Keratinocyte (primary cell): ENCODE results near the gene OR10A7. TPM values are rescaled to one million over a fixed set of nuclear protein-coding genes. Genes with fewer than 3 reads are reported as not detected.

ENCODE experiments used
- DNase-seq: peaks from one replicate; pipeline ENCODE4 v3.0.0-alpha.2; 2011; ENCODE audit warnings: low read depth, missing footprints, low spot score
- FAIRE-seq: peaks from 2 replicates; lab custom pipeline; 2011; peaks lifted over from hg19 to GRCh38; lab: Jason Lieb, UNC
- H2AFZ ChIP-seq: 2 replicates; pipeline ENCODE4 v1.6.0; 2012; ENCODE audit warnings: low read length, control low read depth, inconsistent platforms; ENCODE audit not compliant: control insufficient read depth
- H3K27ac ChIP-seq: 2 replicates; pipeline ENCODE4 v1.5.1; 2011; ENCODE audit warnings: low read length; ENCODE audit not compliant: control insufficient read depth, insufficient read depth
- H3K27me3 ChIP-seq: 3 replicates; pipeline ENCODE4 v1.6.0; 2011; ENCODE audit warnings: low read length; ENCODE audit not compliant: control insufficient read depth, insufficient read depth; ENCODE audit errors: extremely low read depth
- H3K36me3 ChIP-seq, 2 experiments: 2 replicates in 1 of 2; 3 replicates in 1 of 2; pipeline ENCODE4 v1.5.1; 2011; ENCODE audit warnings: low read length in 2 of 2, mild to moderate bottlenecking in 1 of 2; ENCODE audit not compliant: control insufficient read depth in 2 of 2, insufficient read depth in 2 of 2; ENCODE audit errors: extremely low read depth in 1 of 2
- H3K4me1 ChIP-seq: 3 replicates; pipeline ENCODE4 v1.5.1; 2011; ENCODE audit warnings: low read length; ENCODE audit not compliant: control insufficient read depth, insufficient read depth; ENCODE audit errors: extremely low read depth
- H3K4me2 ChIP-seq: 3 replicates; pipeline ENCODE4 v1.6.0; 2011; ENCODE audit warnings: low read depth, low read length; ENCODE audit not compliant: control insufficient read depth, insufficient read depth; ENCODE audit errors: extremely low read depth
- H3K4me3 ChIP-seq, 3 experiments: fragments of 200-600 bp in 1 of 3; sonication (generic) in 1 of 3; 2 replicates in 2 of 3; 3 replicates in 1 of 3; pipeline ENCODE4 v1.5.1; 2011 to 2016; ENCODE audit warnings: low read length in 3 of 3, mild to moderate bottlenecking in 3 of 3, control low read depth in 2 of 3, inconsistent platforms in 1 of 3, low read depth in 1 of 3, mixed read lengths in 1 of 3, mixed run types in 1 of 3, moderate library complexity in 1 of 3; ENCODE audit not compliant: control insufficient read depth in 2 of 3, insufficient read depth in 2 of 3; ENCODE audit errors: extremely low read depth in 1 of 3
- H3K79me2 ChIP-seq: 2 replicates; pipeline ENCODE4 v1.6.0; 2012; ENCODE audit warnings: low read length; ENCODE audit not compliant: control insufficient read depth, insufficient read depth
- H3K9ac ChIP-seq: 3 replicates; pipeline ENCODE4 v1.6.0; 2011; ENCODE audit warnings: low read length; ENCODE audit not compliant: control insufficient read depth, insufficient read depth; ENCODE audit errors: extremely low read depth
- H3K9me1 ChIP-seq: 3 replicates; pipeline ENCODE4 v1.6.0; 2011; ENCODE audit warnings: low read length; ENCODE audit not compliant: control insufficient read depth, insufficient read depth; ENCODE audit errors: extremely low read depth
- H3K9me3 ChIP-seq: 2 replicates; pipeline ENCODE4 v1.5.1; 2012; ENCODE audit warnings: low read depth, low read length; ENCODE audit not compliant: control insufficient read depth
- H4K20me1 ChIP-seq: 3 replicates; pipeline ENCODE4 v1.6.0; 2011; ENCODE audit warnings: low read length; ENCODE audit not compliant: control insufficient read depth, insufficient read depth; ENCODE audit errors: extremely low read depth
- EZH2 ChIP-seq: IDR thresholded peaks from one replicate; pipeline ENCODE4 v1.6.1; 2012; ENCODE audit warnings: inconsistent platforms, mild to moderate bottlenecking, low read length, moderate library complexity
- dilution Hi-C: fragments of 300-500 bp; cut with MboI; formaldehyde crosslinking; loops from one replicate; pipeline ENCODE4 v1.7.0; 2020; ENCODE audit warnings: low sequenced_read_pairs; ENCODE audit not compliant: extremely low pct_ligation_motif_present
- polyA plus RNA-seq, 5 experiments: library from polyadenylated mRNA; depleted of rRNA in 3 of 5; stranded (reverse) in 3 of 5; stranded (forward) in 1 of 5; unstranded in 1 of 5; fragments of >200 nt; gene quantifications; 1 replicate in 1 of 5; 2 replicates in 3 of 5; 3 replicates in 1 of 5; pipeline versions ENCODE4 v1.2.1 to v1.2.3, GENCODE V29; 2011 to 2012; ENCODE audit warnings: missing spikeins in 2 of 5, low read depth in 1 of 5, low replicate concordance in 1 of 5
- TF ChIP-seq, protein P1 (sequence below), 3 experiments: IDR thresholded peaks in 1 of 3; conservative IDR thresholded peaks in 1 of 3; optimal IDR thresholded peaks in 1 of 3; 2 replicates in 2 of 3; 3 replicates in 1 of 3; pipeline versions ENCODE3 to v1.5.1; 2011; ENCODE audit warnings: low read length in 3 of 3, mild to moderate bottlenecking in 3 of 3, moderate library complexity in 2 of 3, control low read depth in 1 of 3, inconsistent platforms in 1 of 3; ENCODE audit not compliant: insufficient read depth in 2 of 3; ENCODE audit errors: extremely low read depth in 1 of 3

The OR10A7 gene
- polyA plus RNA-seq, 1 donor (not counting 4 experiments of a cell fraction or from before 2014, with no cell fraction given), result not detected

DNA sequence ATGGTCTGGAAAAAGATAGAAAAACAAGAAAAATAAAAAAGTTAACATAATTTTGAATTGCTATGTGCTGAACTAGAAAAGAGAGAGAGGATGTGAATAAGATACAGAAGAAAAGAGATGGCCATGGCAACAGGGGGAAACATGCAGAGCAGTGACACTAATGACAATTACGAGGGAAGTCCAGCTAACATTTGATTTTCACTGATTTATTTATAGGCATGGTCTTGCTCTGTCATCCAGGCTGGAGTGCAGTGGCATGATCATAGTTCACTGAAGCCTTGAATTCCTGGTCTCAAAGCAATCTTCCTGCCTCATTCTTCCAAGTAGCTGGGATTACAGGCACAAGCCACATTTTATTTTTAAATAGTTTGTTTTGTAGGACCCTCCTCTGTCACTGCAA lies 25.3 kb downstream of the OR10A7 start:
- H3K4me2 ChIP-seq, result no peak overlapping the region
- no peaks in the 10 kb centered on the region for H3K4me1 ChIP-seq
- H3K27ac ChIP-seq, result no peak overlapping the region
- H3K36me3 ChIP-seq, result no peaks in the 10 kb centered on the region
- TF ChIP-seq, protein P1, sequence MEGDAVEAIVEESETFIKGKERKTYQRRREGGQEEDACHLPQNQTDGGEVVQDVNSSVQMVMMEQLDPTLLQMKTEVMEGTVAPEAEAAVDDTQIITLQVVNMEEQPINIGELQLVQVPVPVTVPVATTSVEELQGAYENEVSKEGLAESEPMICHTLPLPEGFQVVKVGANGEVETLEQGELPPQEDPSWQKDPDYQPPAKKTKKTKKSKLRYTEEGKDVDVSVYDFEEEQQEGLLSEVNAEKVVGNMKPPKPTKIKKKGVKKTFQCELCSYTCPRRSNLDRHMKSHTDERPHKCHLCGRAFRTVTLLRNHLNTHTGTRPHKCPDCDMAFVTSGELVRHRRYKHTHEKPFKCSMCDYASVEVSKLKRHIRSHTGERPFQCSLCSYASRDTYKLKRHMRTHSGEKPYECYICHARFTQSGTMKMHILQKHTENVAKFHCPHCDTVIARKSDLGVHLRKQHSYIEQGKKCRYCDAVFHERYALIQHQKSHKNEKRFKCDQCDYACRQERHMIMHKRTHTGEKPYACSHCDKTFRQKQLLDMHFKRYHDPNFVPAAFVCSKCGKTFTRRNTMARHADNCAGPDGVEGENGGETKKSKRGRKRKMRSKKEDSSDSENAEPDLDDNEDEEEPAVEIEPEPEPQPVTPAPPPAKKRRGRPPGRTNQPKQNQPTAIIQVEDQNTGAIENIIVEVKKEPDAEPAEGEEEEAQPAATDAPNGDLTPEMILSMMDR (optimal IDR thresholded peaks at IDR 0.05 in 1 of 3, IDR thresholded peaks at IDR 0.05 in 1 of 3, conservative IDR thresholded peaks at IDR 0.05 in 1 of 3; ENCODE audit: extremely low read depth in 1 of 3, insufficient read depth in 2 of 3, low read length in 3 of 3), result no peak
- TF ChIP-seq EZH2, result no peak
- no peak overlapping the region for H3K4me3 ChIP-seq
- DNase-seq, result no peak
- no peaks in the 10 kb centered on the region for H4K20me1 ChIP-seq
- H3K9me1 ChIP-seq, result no peaks in the 10 kb centered on the region
- no peaks in the 10 kb centered on the region for H3K79me2 ChIP-seq
- no peak overlapping the region for H3K9ac ChIP-seq
- no peaks in the 10 kb centered on the region for H3K27me3 ChIP-seq
- no peak overlapping the region for H2AFZ ChIP-seq
- no peak for FAIRE-seq
- dilution Hi-C loops, result no loop called here
- no peaks in the 10 kb centered on the region for H3K9me3 ChIP-seq

DNA sequence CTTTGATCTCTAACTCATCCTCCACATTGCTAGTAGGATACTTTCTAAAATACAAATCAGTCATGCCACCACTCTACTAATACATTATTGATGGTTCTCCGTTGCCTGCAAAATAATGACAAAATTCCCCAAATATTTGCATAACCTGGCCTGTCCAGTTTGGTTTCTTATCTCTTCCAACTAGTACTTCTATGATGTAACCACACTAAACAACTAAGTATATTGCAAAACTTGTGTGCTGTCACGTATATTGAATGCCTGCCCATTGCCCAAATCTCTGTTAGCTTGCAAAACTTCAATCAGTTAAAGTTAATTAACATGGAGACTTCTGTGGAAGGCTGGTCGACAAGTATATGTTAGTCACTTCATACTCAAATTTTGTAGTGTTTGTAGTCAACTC lies 30.1 kb downstream of the OR10A7 start:
- Histone ChIP-seq H2AFZ (no peak overlapping the region), H3K27me3 (no peaks in the 10 kb centered on the region), H3K79me2 (no peaks in the 10 kb centered on the region), H3K9ac (no peak overlapping the region), H3K4me1 (no peaks in the 10 kb centered on the region), H3K27ac (no peak overlapping the region), H3K4me2 (no peak overlapping the region), H3K9me3 (no peaks in the 10 kb centered on the region), H3K9me1 (no peaks in the 10 kb centered on the region), H4K20me1 (no peaks in the 10 kb centered on the region), H3K36me3 (no peaks in the 10 kb centered on the region), H3K4me3 (no peak overlapping the region)
- dilution Hi-C loops, result no loop called here
- FAIRE-seq (no peak), DNase-seq (no peak)
- TF ChIP-seq, protein P1 (optimal IDR thresholded peaks at IDR 0.05 in 1 of 3, IDR thresholded peaks at IDR 0.05 in 1 of 3, conservative IDR thresholded peaks at IDR 0.05 in 1 of 3; ENCODE audit: extremely low read depth in 1 of 3, insufficient read depth in 2 of 3, low read length in 3 of 3), result no peak
- TF ChIP-seq EZH2, result no peak
